GM19324 (cell line): ENCODE results near the gene SPATA4.
"Not testable (repeated sequence)": the region's sequence is repeated elsewhere in the genome, so short reads cannot be mapped to it uniquely, and the experiment has no call there.

Source experiments
- ATAC-seq: cut with Tn5 transposase; IDR thresholded peaks from one replicate; pipeline ENCODE4 v1.9.1; 2021; ENCODE audit warnings: mild to moderate bottlenecking, moderate library complexity; ENCODE audit not compliant: unreplicated experiment, low FRiP score

Gene SPATA4

GRCh38 chr4:176195184-176195978, at the start of gene SPATA4:
SPATA4 (minus strand) TSS chr4:176195585; CDS start chr4:176195562, 23 bp downstream.
- peak; percentile 99 for ATAC-seq

GRCh38 chr4:176242764-176243347, 47.5 kb upstream of the SPATA4 start:
- ATAC-seq = no peak

GRCh38 chr4:176241703-176242102, 46.3 kb upstream of the SPATA4 start:
- no peak for ATAC-seq

- no peak for ATAC-seq
These were observed 43.4 kb upstream of the SPATA4 start for GRCh38 chr4:176238826-176239225.

GRCh38 chr4:176238157-176238610, 42.8 kb upstream of the SPATA4 start:
- no peak for ATAC-seq

GRCh38 chr4:176236946-176237345, 41.6 kb upstream of the SPATA4 start:
- no peak for ATAC-seq

- no peak for ATAC-seq
These were observed 35.5 kb upstream of the SPATA4 start for GRCh38 chr4:176230836-176231235.

- no peak for ATAC-seq
These were observed 34.3 kb upstream of the SPATA4 start for GRCh38 chr4:176229645-176230044.

GRCh38 chr4:176226736-176227135, 31.4 kb upstream of the SPATA4 start:
- no peak for ATAC-seq

GRCh38 chr4:176223561-176223960, 28.2 kb upstream of the SPATA4 start:
- ATAC-seq = no peak

- ATAC-seq = no peak
These were observed 26.8 kb upstream of the SPATA4 start for GRCh38 chr4:176222149-176222548.

GRCh38 chr4:176217510-176217909, 22.1 kb upstream of the SPATA4 start:
- no peak for ATAC-seq

GRCh38 chr4:176212351-176212750, 17.0 kb upstream of the SPATA4 start:
- ATAC-seq = not testable (repeated sequence)

GRCh38 chr4:176210579-176211296, 15.4 kb upstream of the SPATA4 start:
- no peak for ATAC-seq

- no peak for ATAC-seq
These were observed 14.7 kb upstream of the SPATA4 start for GRCh38 chr4:176210101-176210500.

GRCh38 chr4:176209535-176209934, 14.2 kb upstream of the SPATA4 start:
- no peak for ATAC-seq

- ATAC-seq = no peak
These were observed 12.5 kb upstream of the SPATA4 start for GRCh38 chr4:176207839-176208238.

- no peak for ATAC-seq
These were observed 9.9 kb upstream of the SPATA4 start for GRCh38 chr4:176205299-176205698.

- no peak for ATAC-seq
These were observed 3.0 kb upstream of the SPATA4 start for GRCh38 chr4:176198316-176198903.

- no peak for ATAC-seq
These were observed 1.4 kb downstream of the SPATA4 start for GRCh38 chr4:176193938-176194337.

GRCh38 chr4:176193126-176193525, 2.3 kb downstream of the SPATA4 start:
- ATAC-seq = no peak
